Stimulated activated CD4-positive, alpha-beta T cell treated with anti-CD3 and anti-CD28 coated beads, Interleukin-1b, Interleukin-23, amount 100 ng/mL, for 48 hours (primary cell): Measurements from ENCODE around the gene RNF157.
A peak's percentile ranks its signal among the peaks of the same experiment; 100 is the strongest.
"Not testable (repeated sequence)": the region's sequence is repeated elsewhere in the genome, so short reads cannot be mapped to it uniquely, and the experiment has no call there.

Source experiments
- DNase-seq: peaks from one replicate; pipeline ENCODE4 v3.0.0-alpha.2; 2020

RNF157 gene

GRCh38 chr17:76252967-76253766, 12.9 kb upstream of the RNF157 start:
- DNase-seq = not testable (repeated sequence)

- peak; percentile 34 for DNase-seq
Measured at GRCh38 chr17:76252040-76252954, 12.0 kb upstream of the RNF157 start.

- DNase-seq = no peak
Measured at GRCh38 chr17:76251478-76252039, 11.3 kb upstream of the RNF157 start.

GRCh38 chr17:76250141-76250540, 9.8 kb upstream of the RNF157 start:
- no peak for DNase-seq

GRCh38 chr17:76248013-76248782, 7.9 kb upstream of the RNF157 start:
- DNase-seq = no peak

- DNase-seq = no peak
Measured at GRCh38 chr17:76247304-76247703, 7.0 kb upstream of the RNF157 start.

- DNase-seq = peak; percentile 84
Measured at GRCh38 chr17:76246080-76247066, 6.1 kb upstream of the RNF157 start.

GRCh38 chr17:76244721-76245120, 4.4 kb upstream of the RNF157 start:
- not testable (repeated sequence) for DNase-seq

- DNase-seq = no peak
Measured at GRCh38 chr17:76243826-76244679, 3.8 kb upstream of the RNF157 start.

GRCh38 chr17:76241691-76242255, 1.5 kb upstream of the RNF157 start:
- no peak for DNase-seq

- no peak for DNase-seq
Measured at GRCh38 chr17:76241204-76241538, 878 bp upstream of the RNF157 start.

GRCh38 chr17:76239538-76240274, 587 bp downstream of the RNF157 start:
- no peak for DNase-seq

GRCh38 chr17:76238847-76239537, 1.3 kb downstream of the RNF157 start:
- no peak for DNase-seq

GRCh38 chr17:76237859-76238313, 2.4 kb downstream of the RNF157 start:
- no peak for DNase-seq

GRCh38 chr17:76236603-76237002, 3.7 kb downstream of the RNF157 start:
- no peak for DNase-seq

GRCh38 chr17:76235883-76236282, 4.4 kb downstream of the RNF157 start:
- DNase-seq = no peak

- no peak for DNase-seq
Measured at GRCh38 chr17:76234354-76234679, 6.0 kb downstream of the RNF157 start.

- DNase-seq = no peak
Measured at GRCh38 chr17:76233588-76234353, 6.5 kb downstream of the RNF157 start.
